GM12864 (cell line): Measurements from ENCODE around the gene UBAP2L.

Experiments used
- DNase-seq: peaks from one replicate; pipeline ENCODE4 v3.0.0-alpha.2; 2011; ENCODE audit warnings: low read depth
- H3K4me3 ChIP-seq: 2 replicates; pipeline ENCODE4 v1.5.1; 2011; ENCODE audit warnings: mild to moderate bottlenecking, low read depth, low read length, control low read depth
- TF ChIP-seq, protein P1 (sequence below): IDR thresholded peaks from 2 replicates; pipeline ENCODE4 v1.5.1; 2011; ENCODE audit warnings: low read depth, mild to moderate bottlenecking, moderate library complexity, low read length, control low read depth, inconsistent platforms; ENCODE audit errors: missing control alignments

The UBAP2L gene

DNA sequence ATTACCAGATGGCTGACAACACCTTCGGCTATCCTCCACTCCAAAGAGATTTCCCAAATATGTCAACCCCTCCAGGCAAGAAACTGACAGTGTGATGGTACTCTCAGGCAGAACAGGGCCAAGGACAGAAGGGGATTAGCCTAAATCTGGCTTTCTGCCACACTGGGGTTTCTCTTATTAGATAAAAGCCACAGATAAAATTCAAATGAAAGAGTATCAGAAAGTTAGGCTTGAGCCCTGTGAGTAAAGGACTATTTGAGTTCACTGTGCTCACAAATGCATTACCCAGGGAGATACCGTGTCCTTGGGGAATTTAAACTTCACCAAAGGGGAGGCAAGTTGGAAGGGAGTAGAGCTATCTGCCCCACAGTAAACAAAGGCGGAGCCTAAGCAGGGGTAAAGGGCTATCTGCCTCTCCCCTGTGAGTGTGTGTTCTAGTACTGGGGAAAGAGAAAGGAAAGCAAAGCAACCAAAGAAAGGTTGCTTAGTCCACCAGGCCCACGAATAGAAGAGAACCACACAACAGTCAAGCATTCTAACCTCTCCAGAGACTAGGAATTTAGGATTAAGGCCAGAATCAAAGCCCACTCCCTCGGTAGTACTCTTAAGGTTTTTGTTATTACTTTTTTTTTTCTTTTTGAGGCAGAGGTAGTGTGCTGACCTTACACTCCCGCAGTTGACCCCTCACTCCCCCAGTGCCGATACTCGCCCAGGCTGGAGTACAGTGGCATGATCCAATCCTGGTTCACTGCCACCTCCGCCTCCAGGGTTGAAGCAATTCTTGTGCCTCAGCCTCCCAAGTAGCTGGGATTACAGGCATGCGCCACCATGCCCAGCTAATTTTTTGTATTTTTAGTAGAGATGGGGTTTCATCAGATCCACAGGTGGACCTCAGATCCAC is 41.6 kb upstream of the UBAP2L start:
- H3K4me3 ChIP-seq, result no peak overlapping the region
- no peak for DNase-seq
- TF ChIP-seq, protein P1, sequence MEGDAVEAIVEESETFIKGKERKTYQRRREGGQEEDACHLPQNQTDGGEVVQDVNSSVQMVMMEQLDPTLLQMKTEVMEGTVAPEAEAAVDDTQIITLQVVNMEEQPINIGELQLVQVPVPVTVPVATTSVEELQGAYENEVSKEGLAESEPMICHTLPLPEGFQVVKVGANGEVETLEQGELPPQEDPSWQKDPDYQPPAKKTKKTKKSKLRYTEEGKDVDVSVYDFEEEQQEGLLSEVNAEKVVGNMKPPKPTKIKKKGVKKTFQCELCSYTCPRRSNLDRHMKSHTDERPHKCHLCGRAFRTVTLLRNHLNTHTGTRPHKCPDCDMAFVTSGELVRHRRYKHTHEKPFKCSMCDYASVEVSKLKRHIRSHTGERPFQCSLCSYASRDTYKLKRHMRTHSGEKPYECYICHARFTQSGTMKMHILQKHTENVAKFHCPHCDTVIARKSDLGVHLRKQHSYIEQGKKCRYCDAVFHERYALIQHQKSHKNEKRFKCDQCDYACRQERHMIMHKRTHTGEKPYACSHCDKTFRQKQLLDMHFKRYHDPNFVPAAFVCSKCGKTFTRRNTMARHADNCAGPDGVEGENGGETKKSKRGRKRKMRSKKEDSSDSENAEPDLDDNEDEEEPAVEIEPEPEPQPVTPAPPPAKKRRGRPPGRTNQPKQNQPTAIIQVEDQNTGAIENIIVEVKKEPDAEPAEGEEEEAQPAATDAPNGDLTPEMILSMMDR, result no peak

DNA sequence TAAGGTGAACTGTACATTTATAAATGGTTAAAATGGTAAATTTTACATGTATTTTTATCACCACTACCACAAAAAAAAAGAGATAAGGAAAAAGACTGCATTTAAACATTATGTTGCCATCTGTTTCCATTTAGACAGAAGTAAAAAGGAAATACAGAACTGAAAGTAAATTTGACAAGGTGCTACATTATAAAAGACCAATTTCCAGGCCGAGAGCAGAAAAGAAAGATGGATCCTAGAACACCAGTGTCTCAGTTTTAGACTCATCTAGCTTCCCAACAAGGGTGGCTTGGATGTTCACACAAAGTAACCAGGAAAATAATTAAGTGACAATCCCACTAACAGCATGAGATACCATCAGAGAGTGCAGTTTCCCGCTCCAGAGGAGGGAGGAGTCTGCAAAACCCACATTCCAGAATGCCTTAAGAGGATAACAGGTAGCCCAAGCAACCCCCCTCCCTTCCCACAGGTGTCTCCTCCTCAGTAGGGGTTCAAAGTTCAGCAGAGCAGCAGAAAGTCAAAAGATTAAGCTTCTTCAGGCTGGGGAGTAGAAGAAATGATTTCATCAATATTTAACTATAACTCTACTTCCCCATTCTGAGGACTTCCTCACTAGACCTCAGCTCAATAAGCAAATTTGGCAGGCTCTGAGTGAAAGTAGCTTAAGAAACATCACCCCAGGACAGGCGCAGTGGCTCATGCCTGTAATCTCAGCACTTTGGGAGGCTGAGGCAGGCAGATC is 40.6 kb upstream of the UBAP2L start:
- peak overlapping the region; percentile 48 for H3K4me3 ChIP-seq
- DNase-seq, result no peak
- TF ChIP-seq, protein P1, result no peak

DNA sequence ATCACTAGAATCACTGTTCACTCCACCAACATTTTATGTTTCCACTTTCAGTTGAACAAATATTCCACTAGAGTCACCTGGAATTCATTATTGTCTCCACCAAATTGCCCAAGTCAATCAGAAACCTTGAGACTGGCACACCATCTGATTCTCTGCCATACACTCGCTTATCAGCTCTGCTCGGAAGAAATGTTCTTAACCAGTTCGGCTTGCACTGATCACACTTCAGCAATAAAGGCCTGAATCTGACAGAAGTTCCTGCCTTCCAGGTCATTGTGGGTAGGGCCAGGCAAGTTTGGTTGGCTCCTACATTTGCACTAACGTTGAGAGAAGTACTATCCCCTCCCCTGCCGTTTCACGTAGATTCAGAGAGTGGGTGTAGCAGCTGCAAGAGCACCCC is 38.8 kb upstream of the UBAP2L start:
- DNase-seq, result no peak
- H3K4me3 ChIP-seq, result peak overlapping the region; percentile 91
- TF ChIP-seq, protein P1, result no peak

DNA sequence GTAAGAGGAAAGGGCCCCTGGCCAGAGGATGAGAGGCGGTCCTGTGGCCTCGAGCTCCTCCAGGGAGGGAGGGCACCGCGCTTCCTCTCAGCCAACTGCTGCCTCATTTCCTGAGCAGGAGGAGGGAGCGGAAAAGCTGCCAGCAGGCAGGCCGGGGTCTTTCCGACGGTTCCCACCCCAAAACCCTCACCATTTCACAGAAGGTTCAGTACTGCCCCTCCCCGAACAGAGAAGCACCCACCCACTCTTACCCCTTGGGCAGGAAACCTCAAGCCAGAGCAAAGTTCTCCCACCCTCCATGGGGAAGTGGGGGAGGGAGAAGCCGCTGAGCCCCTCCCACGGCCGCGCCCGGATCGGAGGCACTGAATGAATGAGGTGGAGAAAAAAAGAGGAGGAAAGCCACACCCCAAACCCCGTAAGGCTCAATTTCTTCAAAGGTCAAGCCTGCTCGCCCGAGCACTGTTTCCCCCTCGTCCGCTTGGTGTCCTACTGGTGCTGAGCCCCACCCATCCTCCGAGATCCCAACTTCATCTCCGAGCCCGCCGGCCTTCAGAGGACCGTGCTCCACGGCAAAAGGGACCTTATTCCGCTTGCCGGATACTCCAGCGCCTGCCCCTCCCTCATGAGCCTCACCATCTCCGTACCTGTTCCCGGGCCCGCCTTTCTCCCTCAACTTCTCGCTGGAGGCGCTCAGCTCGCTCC is 38.3 kb upstream of the UBAP2L start:
- DNase-seq, result peak; percentile 81
- TF ChIP-seq, protein P1, result no peak
- peak overlapping the region; percentile 91 for H3K4me3 ChIP-seq

DNA sequence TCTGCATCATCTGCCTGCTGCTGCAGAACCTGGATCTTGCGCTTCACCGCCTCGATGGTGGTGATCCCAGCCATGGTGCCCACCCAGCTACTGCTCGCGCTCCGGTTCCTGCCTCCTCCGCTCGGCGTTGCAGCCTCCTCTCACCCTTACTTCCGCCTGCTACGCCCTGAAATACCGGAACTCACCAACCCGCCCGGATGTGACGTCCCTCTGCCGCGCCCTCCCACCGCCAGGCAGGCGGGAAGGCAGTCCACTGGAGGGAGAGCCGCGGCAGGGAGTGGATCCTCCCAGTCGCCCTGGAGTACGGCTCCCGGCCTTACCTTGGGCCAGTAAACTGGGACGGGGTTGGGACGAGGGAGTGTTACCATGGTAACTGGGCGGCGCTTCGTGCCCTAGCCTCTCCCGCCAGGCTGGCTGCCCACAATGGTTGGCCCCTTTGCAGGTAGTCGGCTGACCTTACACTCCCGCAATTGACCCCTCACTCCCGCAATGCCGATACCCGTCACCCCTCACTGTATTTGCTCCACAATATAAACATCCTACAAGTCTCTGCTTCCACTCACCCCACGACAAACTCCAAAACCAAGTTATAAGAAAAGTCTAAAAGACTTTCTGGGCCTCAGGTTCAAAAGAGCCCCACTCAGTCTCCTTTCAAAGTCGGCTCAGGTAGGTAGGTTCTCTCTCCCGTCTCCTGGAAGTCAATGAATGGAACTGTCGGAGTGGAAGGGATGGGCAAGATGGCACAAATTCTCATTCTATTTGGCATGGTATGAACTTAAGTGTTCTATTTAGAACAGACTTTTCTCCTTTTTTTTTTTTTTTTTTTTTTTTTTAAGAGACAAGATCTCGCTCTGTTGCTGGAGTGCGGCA is 37.5 kb upstream of the UBAP2L start:
- TF ChIP-seq, protein P1, result no peak
- H3K4me3 ChIP-seq, result peak overlapping the region; percentile 91
- peak; percentile 78 for DNase-seq

DNA sequence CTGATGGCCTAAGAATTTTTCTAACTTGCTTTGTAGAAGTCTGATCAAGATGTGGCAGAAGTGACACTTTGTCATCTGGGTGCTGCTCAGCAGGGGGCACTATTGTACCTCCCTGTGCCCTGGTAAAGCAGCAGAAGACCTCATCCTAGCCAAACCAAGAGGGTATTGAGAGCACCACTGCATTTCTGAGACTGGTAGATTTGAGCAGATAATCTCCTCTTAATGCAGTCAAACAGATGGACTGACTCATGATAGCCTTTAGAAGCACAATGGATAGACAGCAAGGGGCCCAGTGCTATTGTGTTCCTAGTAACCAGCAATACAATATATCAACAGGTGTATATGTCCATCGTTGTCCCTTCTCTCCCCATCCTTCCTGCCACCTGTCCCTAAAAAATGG is 34.6 kb upstream of the UBAP2L start:
- no peak overlapping the region for H3K4me3 ChIP-seq
- TF ChIP-seq, protein P1, result peak; percentile 75
- no peak for DNase-seq
